Measurements from ENCODE around the gene PMS1. TPM values are rescaled to one million over a fixed set of nuclear protein-coding genes. Genes with fewer than 3 reads are reported as not detected.

The PMS1 gene
- total RNA-seq, 1 experiment from 2014 or later, result 50.9 TPM

- BruUV-seq (replicated peaks), result no TSS peak
- TF ChIP-seq, protein P1, sequence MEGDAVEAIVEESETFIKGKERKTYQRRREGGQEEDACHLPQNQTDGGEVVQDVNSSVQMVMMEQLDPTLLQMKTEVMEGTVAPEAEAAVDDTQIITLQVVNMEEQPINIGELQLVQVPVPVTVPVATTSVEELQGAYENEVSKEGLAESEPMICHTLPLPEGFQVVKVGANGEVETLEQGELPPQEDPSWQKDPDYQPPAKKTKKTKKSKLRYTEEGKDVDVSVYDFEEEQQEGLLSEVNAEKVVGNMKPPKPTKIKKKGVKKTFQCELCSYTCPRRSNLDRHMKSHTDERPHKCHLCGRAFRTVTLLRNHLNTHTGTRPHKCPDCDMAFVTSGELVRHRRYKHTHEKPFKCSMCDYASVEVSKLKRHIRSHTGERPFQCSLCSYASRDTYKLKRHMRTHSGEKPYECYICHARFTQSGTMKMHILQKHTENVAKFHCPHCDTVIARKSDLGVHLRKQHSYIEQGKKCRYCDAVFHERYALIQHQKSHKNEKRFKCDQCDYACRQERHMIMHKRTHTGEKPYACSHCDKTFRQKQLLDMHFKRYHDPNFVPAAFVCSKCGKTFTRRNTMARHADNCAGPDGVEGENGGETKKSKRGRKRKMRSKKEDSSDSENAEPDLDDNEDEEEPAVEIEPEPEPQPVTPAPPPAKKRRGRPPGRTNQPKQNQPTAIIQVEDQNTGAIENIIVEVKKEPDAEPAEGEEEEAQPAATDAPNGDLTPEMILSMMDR (IDR thresholded peaks at IDR 0.05; ENCODE audit: unreplicated experiment), result no peak
- no peak for DNase-seq (ENCODE audit: unreplicated experiment)
- Mint-ChIP-seq H3K9me3 (ENCODE audit: unreplicated experiment) (no peaks in the 10 kb centered on the region), H3K36me3 (ENCODE audit: insufficient read depth, unreplicated experiment) (peaks cover 30% of the 10 kb centered on the region), H3K27ac (ENCODE audit: low read depth, unreplicated experiment) (no peak overlapping the region), H3K27me3 (ENCODE audit: insufficient read depth, unreplicated experiment) (no peaks in the 10 kb centered on the region), H3K4me3 (ENCODE audit: unreplicated experiment) (no peak overlapping the region), H3K4me1 (ENCODE audit: insufficient read depth, unreplicated experiment) (peaks cover 5% of the 10 kb centered on the region)
- intact Hi-C loops (cut with micrococcal nuclease), result no loop called here
- CTCF ChIA-PET, result interaction anchor here (0.5 to 1.6 kb wide), 3 partner anchors 9 to 630 kb away, joined by 3 to 4 read pairs (median 3); no protein-coding TSS in a partner anchor
- POLR2A ChIA-PET, result interaction anchor here (0.8 kb wide), 1 partner anchor 74 kb away, joined by 3 read pairs; the partner anchor contains the start of genes ORMDL1 and PMS1
These were observed 74.0 kb downstream of the PMS1 start for GRCh38 chr2:189858291-189858690.

GRCh38 chr2:189860161-189860560 lies 75.9 kb downstream of the PMS1 start:
- intact Hi-C loops (cut with micrococcal nuclease), result no loop called here
- ChIA-PET CTCF (no interaction called here), POLR2A (no interaction called here)
- no peak overlapping the region for H3K4me3 Mint-ChIP-seq (ENCODE audit: unreplicated experiment)
- H3K27ac Mint-ChIP-seq (ENCODE audit: low read depth, unreplicated experiment), result no peak overlapping the region
- peaks cover 29% of the 10 kb centered on the region for H3K36me3 Mint-ChIP-seq (ENCODE audit: insufficient read depth, unreplicated experiment)
- DNase-seq (ENCODE audit: unreplicated experiment), result no peak
- no peaks in the 10 kb centered on the region for H3K27me3 Mint-ChIP-seq (ENCODE audit: insufficient read depth, unreplicated experiment)
- H3K9me3 Mint-ChIP-seq (ENCODE audit: unreplicated experiment), result no peaks in the 10 kb centered on the region
- TF ChIP-seq, protein P1 (IDR thresholded peaks at IDR 0.05; ENCODE audit: unreplicated experiment), result no peak
- no TSS peak for BruUV-seq (replicated peaks)
- H3K4me1 Mint-ChIP-seq (ENCODE audit: insufficient read depth, unreplicated experiment), result peaks cover 5% of the 10 kb centered on the region

GRCh38 chr2:189862751-189863150 lies 78.5 kb downstream of the PMS1 start:
- Mint-ChIP-seq H3K36me3 (ENCODE audit: insufficient read depth, unreplicated experiment) (peaks cover 45% of the 10 kb centered on the region), H3K27me3 (ENCODE audit: insufficient read depth, unreplicated experiment) (no peaks in the 10 kb centered on the region), H3K27ac (ENCODE audit: low read depth, unreplicated experiment) (no peak overlapping the region), H3K9me3 (ENCODE audit: unreplicated experiment) (no peaks in the 10 kb centered on the region), H3K4me3 (ENCODE audit: unreplicated experiment) (no peak overlapping the region), H3K4me1 (ENCODE audit: insufficient read depth, unreplicated experiment) (peaks cover 5% of the 10 kb centered on the region)
- DNase-seq (ENCODE audit: unreplicated experiment), result no peak
- intact Hi-C loops (cut with micrococcal nuclease), result no loop called here
- CTCF ChIA-PET, result interaction anchor here (0.7 kb wide), 1 partner anchor 64 kb away, joined by 3 read pairs; no protein-coding TSS in a partner anchor
- POLR2A ChIA-PET, result no interaction called here
- TF ChIP-seq, protein P1 (IDR thresholded peaks at IDR 0.05; ENCODE audit: unreplicated experiment), result no peak
- BruUV-seq (replicated peaks), result no TSS peak

GRCh38 chr2:189865826-189866225 lies 81.6 kb downstream of the PMS1 start:
- CTCF ChIA-PET, result no interaction called here
- peaks cover 54% of the 10 kb centered on the region for H3K36me3 Mint-ChIP-seq (ENCODE audit: insufficient read depth, unreplicated experiment)
- POLR2A ChIA-PET, result no interaction called here
- no peaks in the 10 kb centered on the region for H3K9me3 Mint-ChIP-seq (ENCODE audit: unreplicated experiment)
- no TSS peak for BruUV-seq (replicated peaks)
- DNase-seq (ENCODE audit: unreplicated experiment), result no peak
- no peak overlapping the region for H3K4me3 Mint-ChIP-seq (ENCODE audit: unreplicated experiment)
- H3K4me1 Mint-ChIP-seq (ENCODE audit: insufficient read depth, unreplicated experiment), result no peaks in the 10 kb centered on the region
- TF ChIP-seq, protein P1 (IDR thresholded peaks at IDR 0.05; ENCODE audit: unreplicated experiment), result no peak
- intact Hi-C loops (cut with micrococcal nuclease), result no loop called here
- H3K27me3 Mint-ChIP-seq (ENCODE audit: insufficient read depth, unreplicated experiment), result no peaks in the 10 kb centered on the region
- H3K27ac Mint-ChIP-seq (ENCODE audit: low read depth, unreplicated experiment), result no peak overlapping the region
